Naive B cell (primary cell): ENCODE measurements around the gene PLVAP. TPM values are rescaled to one million over a fixed set of nuclear protein-coding genes. Genes with fewer than 3 reads are reported as not detected.
A peak's percentile ranks its signal among the peaks of the same experiment; 100 is the strongest.

Experiments
- ATAC-seq, 2 donors: fragments of 150-1000 bp; cut with Tn5 transposase; 2 replicates each; pipeline ENCODE4 v1.10.0; 2021; ENCODE audit warnings: low read depth in 2 of 2, mild to moderate bottlenecking in 2 of 2, moderate library complexity in 2 of 2
- DNase-seq: peaks from one replicate; pipeline ENCODE4 v3.0.0; 2022
- H3K27ac Mint-ChIP-seq, 6 donors: one replicate each; pipeline ENCODE4 v1.8.0; 2020 to 2022; ENCODE audit warnings: mild to moderate bottlenecking in 6 of 6, mixed read lengths in 6 of 6, moderate library complexity in 5 of 6, inconsistent platforms in 2 of 6
- H3K27me3 Mint-ChIP-seq, 3 donors: one replicate each; pipeline ENCODE4 v1.8.0; 2021 to 2022; ENCODE audit warnings: mixed read lengths in 3 of 3, mild to moderate bottlenecking in 1 of 3
- H3K36me3 Mint-ChIP-seq, 2 donors: one replicate each; pipeline ENCODE4 v1.8.0; 2020 to 2022; ENCODE audit warnings: mixed read lengths in 2 of 2, inconsistent platforms in 1 of 2, mild to moderate bottlenecking in 1 of 2
- H3K4me1 Mint-ChIP-seq, 3 donors: one replicate each; pipeline ENCODE4 v1.8.0; 2020 to 2022; ENCODE audit warnings: mixed read lengths in 3 of 3, inconsistent platforms in 1 of 3, mild to moderate bottlenecking in 1 of 3, moderate library complexity in 1 of 3
- H3K4me3 Mint-ChIP-seq, 8 donors: one replicate each; pipeline ENCODE4 v1.8.0; 2020 to 2022; ENCODE audit warnings: mild to moderate bottlenecking in 8 of 8, mixed read lengths in 8 of 8, moderate library complexity in 8 of 8, inconsistent platforms in 2 of 8
- H3K9me3 Mint-ChIP-seq, 7 donors: one replicate each; pipeline ENCODE4 v1.8.0; 2020 to 2022; ENCODE audit warnings: mixed read lengths in 7 of 7, mild to moderate bottlenecking in 5 of 7, inconsistent platforms in 2 of 7, moderate library complexity in 1 of 7
- polyA plus RNA-seq, 6 donors: library from polyadenylated mRNA; unstranded; fragments of 300-500 nt; fragmentation: Illumina TruSeq; gene quantifications; one replicate each; pipeline ENCODE4 v1.2.3, GENCODE V29; 2021; ENCODE audit warnings: low read depth in 6 of 6

PLVAP gene
- polyA plus RNA-seq, 6 donors from 2014 or later: not detected

- peaks cover 22 to 51% (median 29%) of the 10 kb centered on the region in 3 donors for H3K4me1 Mint-ChIP-seq
- H3K27ac Mint-ChIP-seq: peak within 1 kb of the TSS; percentile 49 to 75 (median 68)
- ATAC-seq (peak; percentile 65 to 67), DNase-seq (peak; percentile 91)
- H3K27me3 Mint-ChIP-seq: no peaks in the 10 kb centered on the region
- H3K4me3 Mint-ChIP-seq: peak within 1 kb of the TSS; percentile 78 to 94 (median 89)
- peaks cover 0 to 1% (median 0%) of the 10 kb centered on the region in 7 donors for H3K9me3 Mint-ChIP-seq
- H3K36me3 Mint-ChIP-seq: no peaks in the 10 kb centered on the region
These were observed 73.8 kb downstream of the PLVAP start, which contains the start of gene ABHD8 for GRCh38 chr19:17303167-17303939. ABHD8 (minus strand) TSS chr19:17303425; CDS start chr19:17301616, 1,809 bp downstream.

GRCh38 chr19:17302391-17303166, 74.6 kb downstream of the PLVAP start:
- peak; percentile 0 for ATAC-seq
- peaks cover 16 to 46% (median 24%) of the 10 kb centered on the region in 3 donors for H3K4me1 Mint-ChIP-seq

More at GRCh38 chr19:17302391-17303166, 74.6 kb downstream of the PLVAP start:
- Mint-ChIP-seq H3K27me3 (no peaks in the 10 kb centered on the region), H3K27ac (peak overlapping the region in 4 of 6 donors; percentile 21 to 75 (median 73)), H3K4me3 (peak overlapping the region; percentile 78 to 92 (median 85)), H3K36me3 (no peaks in the 10 kb centered on the region), H3K9me3 (peaks cover 0 to 1% (median 0%) of the 10 kb centered on the region in 7 donors)
- peak; percentile 27 for DNase-seq

Other genes starting within 250 kb of the PLVAP start
- gene USE1, start 162.0 kb downstream of the PLVAP start, polyA plus RNA-seq: 10 to 100 TPM; 46.2 to 70.0 (median 58.7) TPM
- gene OCEL1, start 151.1 kb downstream of the PLVAP start, polyA plus RNA-seq: 10 to 100 TPM; 32.8 to 82.8 (median 39.3) TPM
- gene NR2F6, start 131.4 kb downstream of the PLVAP start, polyA plus RNA-seq: 1 to 10 TPM in 3 of 6 donors, under 1 TPM in 2, not detected in 1; 0.33 to 1.6 (median 1.0) TPM
- not detected for gene USHBP1, start 112.6 kb downstream of the PLVAP start, polyA plus RNA-seq
- gene BABAM1, start 109.9 kb downstream of the PLVAP start, polyA plus RNA-seq: 100 to 1,000 TPM; 102 to 183 (median 108) TPM
- gene ANKLE1, start 95.4 kb downstream of the PLVAP start, polyA plus RNA-seq: 1 to 10 TPM in 5 of 6 donors, not detected in 1; 1.6 to 3.1 (median 1.9) TPM
- 1 to 10 TPM; 6.4 to 8.6 (median 7.4) TPM for gene ABHD8, start 73.9 kb downstream of the PLVAP start, polyA plus RNA-seq
- 100 to 1,000 TPM; 121 to 189 (median 160) TPM for gene MRPL34, start 71.5 kb downstream of the PLVAP start, polyA plus RNA-seq
- 10 to 100 TPM; 16.2 to 25.0 (median 22.6) TPM for gene DDA1, start 67.8 kb downstream of the PLVAP start, polyA plus RNA-seq
- not detected for gene ANO8, start 42.5 kb downstream of the PLVAP start, polyA plus RNA-seq
- 1 to 10 TPM; 5.6 to 9.7 (median 6.8) TPM for gene GTPBP3, start 39.8 kb downstream of the PLVAP start, polyA plus RNA-seq
- not detected for gene CCDC194, start 16.9 kb upstream of the PLVAP start, polyA plus RNA-seq
- 100 to 1,000 TPM; 131 to 189 (median 163) TPM for gene BST2, start 28.3 kb upstream of the PLVAP start, polyA plus RNA-seq
- 10 to 100 TPM; 14.3 to 44.0 (median 25.0) TPM for gene MVB12A, start 42.7 kb upstream of the PLVAP start, polyA plus RNA-seq
- gene TMEM221, start 71.3 kb upstream of the PLVAP start, polyA plus RNA-seq: under 1 TPM in 1 of 6 donors, not detected in 5; 0.52 TPM
- gene NXNL1, start 83.6 kb upstream of the PLVAP start, polyA plus RNA-seq: not detected
- 1 to 10 TPM in 5 of 6 donors, not detected in 1; 1.3 to 3.1 (median 2.3) TPM for gene SLC27A1, start 93.2 kb upstream of the PLVAP start, polyA plus RNA-seq
- gene PGLS, start 134.3 kb upstream of the PLVAP start, polyA plus RNA-seq: 10 to 100 TPM; 32.3 to 79.7 (median 73.0) TPM
- 10 to 100 TPM in 5 of 6 donors, 1 to 10 TPM in 1; 5.2 to 21.8 (median 15.2) TPM for gene COLGALT1, start 178.3 kb upstream of the PLVAP start, polyA plus RNA-seq